Hepatocyte (in vitro differentiated cells): ENCODE measurements around the gene SELENOW. TPM values are rescaled to one million over a fixed set of nuclear protein-coding genes. Genes with fewer than 3 reads are reported as not detected.
"Not testable (repeated sequence)": the region's sequence is repeated elsewhere in the genome, so short reads cannot be mapped to it uniquely, and the experiment has no call there.

Experiments used
- DNase-seq: peaks from one replicate; pipeline ENCODE4 v3.0.0-alpha.2; 2016; ENCODE audit warnings: low spot score
- H2AFZ ChIP-seq: fragments of 200-600 bp; sonication (generic); 2 replicates; pipeline ENCODE4 v1.6.0; 2016; ENCODE audit warnings: antibody characterized with exemption, mild to moderate bottlenecking
- H3K27ac ChIP-seq: fragments of 200-600 bp; sonication (generic); 2 replicates; pipeline ENCODE4 v1.5.1; 2016; ENCODE audit warnings: mild to moderate bottlenecking
- H3K27me3 ChIP-seq: fragments of 200-600 bp; sonication (generic); 2 replicates; pipeline ENCODE4 v1.6.1; 2016
- H3K36me3 ChIP-seq: fragments of 200-600 bp; sonication (generic); replicated peaks from 2 replicates; pipeline ENCODE4 v1.5.1; 2016; ENCODE audit warnings: low read depth; ENCODE audit not compliant: insufficient read depth
- H3K4me1 ChIP-seq: fragments of 200-600 bp; sonication (generic); 2 replicates; pipeline ENCODE4 v1.5.1; 2016; ENCODE audit warnings: mild to moderate bottlenecking, moderate library complexity; ENCODE audit not compliant: insufficient read depth
- H3K4me2 ChIP-seq: fragments of 200-600 bp; sonication (generic); 2 replicates; pipeline ENCODE4 v1.6.0; 2016
- H3K4me3 ChIP-seq: fragments of 200-600 bp; sonication (generic); 2 replicates; pipeline ENCODE4 v1.5.1; 2016; ENCODE audit warnings: mild to moderate bottlenecking
- H3K79me2 ChIP-seq: fragments of 200-600 bp; sonication (generic); 2 replicates; pipeline ENCODE4 v1.6.0; 2017; ENCODE audit warnings: mild to moderate bottlenecking
- H3K9me2 ChIP-seq: fragments of 200-600 bp; sonication (generic); replicated peaks from 2 replicates; pipeline ENCODE4 v1.6.0; 2017; ENCODE audit warnings: mild to moderate bottlenecking; ENCODE audit not compliant: insufficient read depth
- H3K9me3 ChIP-seq: fragments of 200-600 bp; sonication (generic); 2 replicates; pipeline ENCODE4 v1.5.1; 2016; ENCODE audit warnings: low read depth, mild to moderate bottlenecking
- H4K20me1 ChIP-seq: fragments of 200-600 bp; sonication (generic); 2 replicates; pipeline ENCODE4 v1.6.0; 2016; ENCODE audit warnings: mild to moderate bottlenecking; ENCODE audit not compliant: insufficient read depth, poor library complexity, severe bottlenecking
- EZH2 ChIP-seq: fragments of 200-600 bp; sonication (generic); IDR thresholded peaks from 2 replicates; pipeline ENCODE4 v1.6.1; 2016; ENCODE audit warnings: antibody characterized with exemption, mild to moderate bottlenecking, borderline replicate concordance
- EZH2phosphoT487 ChIP-seq: fragments of 200-600 bp; sonication (generic); IDR thresholded peaks from one replicate; pipeline ENCODE4 v1.6.1; 2018; ENCODE audit warnings: antibody characterized with exemption, mild to moderate bottlenecking, low read depth, moderate library complexity; ENCODE audit not compliant: unreplicated experiment, severe bottlenecking
- WGBS: methylation state at CpG from one replicate; pipeline ENCODE4 v1.1.6; 2016; ENCODE audit warnings: low lambda C conversion rate; ENCODE audit errors: missing lambda C conversion rate; 5-methylcytosine and 5-hydroxymethylcytosine counted together
- polyA plus RNA-seq: library from polyadenylated mRNA; unstranded; fragments of >200 nt; fragmentation: Nextera tagmentation; extraction: Ambion mirVana; gene quantifications from 2 replicates; pipeline ENCODE4 v1.2.1, GENCODE V29; 2016
- total RNA-seq: library from RNA; depleted of rRNA; stranded (reverse); fragments of >200 nt; gene quantifications from 2 replicates; pipeline ENCODE4 v1.2.3, GENCODE V29; 2014
- TF ChIP-seq, protein P1 (sequence below): fragments of 200-600 bp; sonication (generic); IDR thresholded peaks from 2 replicates; pipeline ENCODE4 v1.5.1; 2016; ENCODE audit warnings: antibody characterized with exemption, mild to moderate bottlenecking; ENCODE audit not compliant: poor library complexity

Gene SELENOW
- total and polyA plus RNA-seq, 2 experiments from 2014 or later = 140 to 217 TPM

DNA sequence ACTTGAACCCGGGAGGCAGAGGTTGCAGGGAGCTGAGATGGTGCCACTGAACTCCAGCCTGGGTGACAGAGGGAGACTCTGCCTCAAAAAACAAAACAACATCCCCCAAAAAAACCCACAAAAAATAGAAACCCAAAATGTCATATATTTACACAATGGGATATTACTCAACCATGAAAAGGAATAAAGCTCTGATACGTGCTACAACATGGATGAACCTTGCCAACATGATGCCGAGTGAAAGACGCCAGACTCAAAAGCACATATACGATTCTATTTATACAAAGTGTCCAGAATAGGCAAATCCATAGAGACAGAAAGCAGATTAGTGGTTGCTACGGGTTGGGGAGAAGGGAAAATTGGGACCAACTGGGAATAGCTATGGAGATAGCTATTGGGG lies 27.9 kb downstream of the SELENOW start:
- Histone ChIP-seq H3K9me3 (no peaks in the 10 kb centered on the region), H2AFZ (no peak overlapping the region), H3K4me1 (no peaks in the 10 kb centered on the region), H4K20me1 (no peaks in the 10 kb centered on the region), H3K79me2 (no peaks in the 10 kb centered on the region), H3K9me2 (no peaks in the 10 kb centered on the region), H3K36me3 (no peaks in the 10 kb centered on the region), H3K27ac (no peak overlapping the region), H3K4me3 (no peak overlapping the region), H3K27me3 (no peaks in the 10 kb centered on the region), H3K4me2 (no peak overlapping the region)
- TF ChIP-seq, protein P1, sequence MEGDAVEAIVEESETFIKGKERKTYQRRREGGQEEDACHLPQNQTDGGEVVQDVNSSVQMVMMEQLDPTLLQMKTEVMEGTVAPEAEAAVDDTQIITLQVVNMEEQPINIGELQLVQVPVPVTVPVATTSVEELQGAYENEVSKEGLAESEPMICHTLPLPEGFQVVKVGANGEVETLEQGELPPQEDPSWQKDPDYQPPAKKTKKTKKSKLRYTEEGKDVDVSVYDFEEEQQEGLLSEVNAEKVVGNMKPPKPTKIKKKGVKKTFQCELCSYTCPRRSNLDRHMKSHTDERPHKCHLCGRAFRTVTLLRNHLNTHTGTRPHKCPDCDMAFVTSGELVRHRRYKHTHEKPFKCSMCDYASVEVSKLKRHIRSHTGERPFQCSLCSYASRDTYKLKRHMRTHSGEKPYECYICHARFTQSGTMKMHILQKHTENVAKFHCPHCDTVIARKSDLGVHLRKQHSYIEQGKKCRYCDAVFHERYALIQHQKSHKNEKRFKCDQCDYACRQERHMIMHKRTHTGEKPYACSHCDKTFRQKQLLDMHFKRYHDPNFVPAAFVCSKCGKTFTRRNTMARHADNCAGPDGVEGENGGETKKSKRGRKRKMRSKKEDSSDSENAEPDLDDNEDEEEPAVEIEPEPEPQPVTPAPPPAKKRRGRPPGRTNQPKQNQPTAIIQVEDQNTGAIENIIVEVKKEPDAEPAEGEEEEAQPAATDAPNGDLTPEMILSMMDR = no peak
- TF ChIP-seq EZH2phosphoT487 = no peak
- TF ChIP-seq EZH2 = no peak
- no peak for DNase-seq
- 94% methylated on average over 6 of the region's 6 CpGs for WGBS

DNA sequence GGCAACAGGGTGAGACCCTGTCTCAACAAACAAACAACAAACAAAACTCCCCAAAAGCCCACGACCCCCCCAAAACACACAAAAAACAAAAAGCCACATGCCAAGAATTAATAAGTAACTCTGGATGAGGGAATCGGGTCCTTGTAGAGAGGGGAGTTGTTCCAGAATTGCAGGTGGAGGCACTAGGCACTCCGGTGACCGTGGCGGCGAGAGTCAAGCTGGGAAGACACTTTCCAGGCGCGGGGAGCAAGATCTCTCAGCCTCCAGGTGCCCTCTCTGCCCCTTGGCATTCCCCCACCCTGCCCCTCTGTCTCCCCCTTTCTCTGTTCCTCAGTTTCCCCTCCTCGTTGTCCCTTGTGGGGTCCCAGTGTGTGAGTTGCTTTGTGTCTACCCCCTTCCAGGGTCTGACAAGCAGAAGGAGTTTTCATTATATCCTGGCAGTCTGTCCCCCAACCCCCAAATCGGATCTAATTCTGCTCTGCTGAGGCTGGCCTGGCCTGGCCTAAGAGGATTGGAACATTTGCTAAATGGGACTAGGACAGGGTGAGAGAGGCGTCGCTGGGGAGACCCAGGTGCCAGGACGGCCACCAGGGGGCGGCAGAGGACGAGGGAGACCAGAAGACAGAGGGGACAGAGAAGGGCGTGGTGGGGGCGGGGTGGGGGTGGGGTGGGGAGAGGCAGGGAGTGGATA lies 34.9 kb downstream of the SELENOW start:
- Histone ChIP-seq H3K9me2 (no peaks in the 10 kb centered on the region), H4K20me1 (no peaks in the 10 kb centered on the region), H3K9me3 (no peaks in the 10 kb centered on the region), H3K27ac (no peak overlapping the region), H3K4me1 (no peaks in the 10 kb centered on the region), H2AFZ (no peak overlapping the region), H3K4me2 (no peak overlapping the region), H3K4me3 (no peak overlapping the region), H3K79me2 (no peaks in the 10 kb centered on the region), H3K36me3 (no peaks in the 10 kb centered on the region), H3K27me3 (no peaks in the 10 kb centered on the region)
- TF ChIP-seq, protein P1 = peak; percentile 64
- TF ChIP-seq EZH2phosphoT487 = no peak
- DNase-seq = peak; percentile 87
- WGBS = 37% methylated on average over 17 of the region's 17 CpGs

- Histone ChIP-seq H3K79me2 (no peaks in the 10 kb centered on the region), H2AFZ (no peak overlapping the region), H3K4me3 (no peak overlapping the region), H3K9me3 (no peaks in the 10 kb centered on the region), H4K20me1 (no peaks in the 10 kb centered on the region), H3K9me2 (no peaks in the 10 kb centered on the region), H3K27ac (no peak overlapping the region), H3K36me3 (no peaks in the 10 kb centered on the region), H3K4me1 (no peaks in the 10 kb centered on the region), H3K4me2 (no peak overlapping the region), H3K27me3 (no peaks in the 10 kb centered on the region)
- no peak for DNase-seq
- TF ChIP-seq, protein P1 = no peak
- TF ChIP-seq EZH2phosphoT487 (no peak), EZH2 (no peak)
- 71% methylated on average over 7 of the region's 7 CpGs for WGBS
Observed at GRCh38 chr19:47813995-47814328, 35.5 kb downstream of the SELENOW start.

DNA sequence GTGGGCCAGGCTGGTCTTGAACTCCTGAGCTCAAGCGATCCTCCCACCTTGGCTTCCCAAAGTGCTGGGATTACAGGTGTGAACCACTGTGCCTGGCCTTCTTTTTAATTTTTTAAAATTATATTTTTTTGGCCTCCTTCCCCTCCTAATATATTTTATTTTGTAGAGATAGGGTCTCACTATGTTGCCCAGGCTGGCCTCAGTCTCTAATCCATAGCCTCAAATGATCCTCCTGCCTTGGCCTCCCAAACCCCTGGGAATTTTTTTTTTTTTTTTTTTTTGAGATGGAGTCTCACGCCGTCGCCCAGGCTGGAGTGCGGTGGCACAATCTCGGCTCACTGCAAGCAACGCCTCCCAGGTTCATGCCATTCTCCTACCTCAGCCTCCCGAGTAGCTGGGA lies 37.8 kb downstream of the SELENOW start:
- DNase-seq, H3K4me3 ChIP-seq, H3K27ac ChIP-seq, H2AFZ ChIP-seq, H3K9me3 ChIP-seq, H3K79me2 ChIP-seq, H3K4me2 ChIP-seq, H3K4me1 ChIP-seq, H3K36me3 ChIP-seq, H4K20me1 ChIP-seq, H3K9me2 ChIP-seq: not testable (repeated sequence)
- 92% methylated on average over 7 of the region's 8 CpGs for WGBS
- peaks cover 16% of the 10 kb centered on the region for H3K27me3 ChIP-seq

DNA sequence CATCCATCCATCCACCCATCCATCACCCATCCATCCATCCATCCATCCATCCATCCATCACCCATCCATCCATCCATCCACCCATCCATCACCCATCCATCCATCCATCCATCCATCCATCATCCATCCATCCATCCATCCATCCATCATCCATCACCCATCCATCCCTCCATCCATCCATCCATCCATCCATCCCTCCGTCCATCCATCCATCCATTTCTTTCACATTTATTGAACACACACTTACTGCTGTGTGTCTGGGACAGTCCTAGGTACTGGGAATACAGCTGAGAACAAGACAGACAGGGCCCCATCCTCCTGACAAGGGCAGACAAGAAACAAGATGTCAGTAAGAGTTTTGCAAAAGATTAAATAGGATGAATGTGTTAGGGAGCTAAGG lies 39.7 kb downstream of the SELENOW start:
- H3K36me3 ChIP-seq, H3K4me2 ChIP-seq, H3K9me2 ChIP-seq, DNase-seq, H3K4me3 ChIP-seq, H4K20me1 ChIP-seq, H3K27ac ChIP-seq, H2AFZ ChIP-seq, H3K9me3 ChIP-seq, H3K4me1 ChIP-seq, H3K79me2 ChIP-seq: not testable (repeated sequence)
- peaks cover 25% of the 10 kb centered on the region for H3K27me3 ChIP-seq
- WGBS = 88% methylated on average over 1 of the region's 1 CpG
